SK-N-MC (cell line): ENCODE measurements around the gene BMPR1B.

Experiments
- EZH2 ChIP-seq: fragments of 200-600 bp; sonication (generic); IDR thresholded peaks from one replicate; pipeline ENCODE4 v1.6.1; 2017; ENCODE audit warnings: antibody characterized with exemption
- POLR2AphosphoS5 ChIP-seq: IDR thresholded peaks from 2 replicates; pipeline ENCODE4 v1.6.1; 2012; ENCODE audit warnings: mild to moderate bottlenecking, low read depth, low read length, borderline replicate concordance

DNA sequence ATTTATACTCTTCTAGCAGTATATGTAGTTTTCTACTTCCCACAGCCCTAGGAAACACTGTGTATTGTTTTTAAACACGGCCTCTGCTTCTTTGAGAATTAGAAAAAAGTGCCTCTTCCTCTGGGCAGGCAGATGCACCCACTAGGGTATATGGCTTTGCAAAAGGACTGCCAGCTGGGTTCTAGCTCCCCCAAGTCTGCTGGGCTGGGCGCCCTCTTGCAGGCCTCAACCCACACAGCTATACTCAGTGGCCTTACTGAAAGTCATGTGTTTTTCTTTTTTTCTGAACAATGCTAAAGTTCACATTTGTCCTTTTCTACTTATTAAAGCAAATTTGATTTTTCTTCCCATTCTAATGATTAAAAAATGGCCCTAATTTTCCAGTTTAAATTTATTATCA lies 35.5 kb upstream of the BMPR1B start:
- TF ChIP-seq EZH2 (no peak), POLR2AphosphoS5 (no peak)
